KMS-11 (cell line): ENCODE measurements around the gene ALDH4A1.

Experiments
- H2AFZ ChIP-seq: fragments of 200-600 bp; sonication (generic); 2 replicates; pipeline ENCODE4 v1.6.1; 2016; ENCODE audit warnings: antibody characterized with exemption, mixed run types, low read depth
- H3K27ac ChIP-seq: fragments of 200-600 bp; sonication (generic); 2 replicates; pipeline ENCODE4 v1.6.1; 2016; ENCODE audit warnings: mild to moderate bottlenecking, mixed run types
- H3K27me3 ChIP-seq: fragments of 200-600 bp; sonication (generic); 2 replicates; pipeline ENCODE4 v1.6.1; 2017; ENCODE audit warnings: mild to moderate bottlenecking, low read depth, mixed run types, moderate library complexity; ENCODE audit not compliant: insufficient read depth
- H3K36me3 ChIP-seq: fragments of 200-600 bp; sonication (generic); 2 replicates; pipeline ENCODE4 v1.6.1; 2017; ENCODE audit warnings: mild to moderate bottlenecking, mixed run types; ENCODE audit not compliant: insufficient read depth
- H3K4me1 ChIP-seq: fragments of 200-600 bp; sonication (generic); 2 replicates; pipeline ENCODE4 v1.6.1; 2016; ENCODE audit warnings: mild to moderate bottlenecking, low read depth, mixed run types; ENCODE audit not compliant: poor library complexity, severe bottlenecking
- H3K4me2 ChIP-seq: fragments of 200-600 bp; sonication (generic); 2 replicates; pipeline ENCODE4 v1.7.0; 2016; ENCODE audit warnings: mild to moderate bottlenecking, mixed run types
- H3K4me3 ChIP-seq: fragments of 200-600 bp; sonication (generic); IDR thresholded peaks from 2 replicates; pipeline ENCODE4 v1.6.1; 2017; ENCODE audit warnings: low read depth, low read length, mixed read lengths; ENCODE audit not compliant: insufficient read depth
- H3K79me2 ChIP-seq: fragments of 200-600 bp; sonication (generic); 2 replicates; pipeline ENCODE4 v1.6.1; 2016; ENCODE audit warnings: low read depth, mixed run types; ENCODE audit not compliant: insufficient read depth
- H3K9ac ChIP-seq: fragments of 200-600 bp; sonication (generic); 2 replicates; pipeline ENCODE4 v1.6.1; 2016; ENCODE audit warnings: mild to moderate bottlenecking, mixed run types
- H4K20me1 ChIP-seq: fragments of 200-600 bp; sonication (generic); 2 replicates; pipeline ENCODE4 v1.6.1; 2016; ENCODE audit warnings: mild to moderate bottlenecking, mixed run types; ENCODE audit not compliant: insufficient read depth
- TF ChIP-seq, protein P1 (sequence below): fragments of 200-600 bp; sonication (generic); conservative IDR thresholded peaks from 2 replicates; pipeline ENCODE4 v1.6.1; 2017; ENCODE audit warnings: low read depth, mild to moderate bottlenecking, antibody characterized with exemption, low read length, moderate library complexity, mixed read lengths

The ALDH4A1 gene

DNA sequence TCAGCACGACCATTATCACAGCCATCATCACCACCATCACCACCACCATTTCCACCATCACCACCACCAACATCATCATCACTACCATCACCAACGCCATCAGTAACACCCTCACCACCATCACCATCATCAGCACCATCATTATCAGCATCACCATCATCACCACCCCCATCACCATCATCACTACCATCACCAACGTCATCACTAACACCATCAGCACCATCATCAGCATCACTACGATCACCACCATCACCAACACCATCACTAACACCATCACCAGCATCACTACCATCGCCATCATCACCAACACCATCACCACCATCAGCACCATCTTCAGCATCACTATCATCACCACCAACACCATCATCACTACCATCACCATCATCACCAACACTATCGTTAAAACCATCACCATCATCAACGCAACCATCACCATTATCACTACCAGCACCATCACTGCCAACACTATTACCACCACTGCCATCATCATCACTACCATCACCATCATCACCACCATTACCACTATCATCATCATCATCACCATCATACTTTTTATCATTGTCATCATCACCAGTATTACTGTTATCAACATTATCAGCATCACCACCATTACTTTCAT, 44.2 kb downstream of the ALDH4A1 start:
- peaks cover 11% of the 10 kb centered on the region; the same call in 1 of the 2 replicates for H3K27me3 ChIP-seq
- H3K9ac ChIP-seq = no peak overlapping the region
- no peak overlapping the region for H3K27ac ChIP-seq
- TF ChIP-seq, protein P1, sequence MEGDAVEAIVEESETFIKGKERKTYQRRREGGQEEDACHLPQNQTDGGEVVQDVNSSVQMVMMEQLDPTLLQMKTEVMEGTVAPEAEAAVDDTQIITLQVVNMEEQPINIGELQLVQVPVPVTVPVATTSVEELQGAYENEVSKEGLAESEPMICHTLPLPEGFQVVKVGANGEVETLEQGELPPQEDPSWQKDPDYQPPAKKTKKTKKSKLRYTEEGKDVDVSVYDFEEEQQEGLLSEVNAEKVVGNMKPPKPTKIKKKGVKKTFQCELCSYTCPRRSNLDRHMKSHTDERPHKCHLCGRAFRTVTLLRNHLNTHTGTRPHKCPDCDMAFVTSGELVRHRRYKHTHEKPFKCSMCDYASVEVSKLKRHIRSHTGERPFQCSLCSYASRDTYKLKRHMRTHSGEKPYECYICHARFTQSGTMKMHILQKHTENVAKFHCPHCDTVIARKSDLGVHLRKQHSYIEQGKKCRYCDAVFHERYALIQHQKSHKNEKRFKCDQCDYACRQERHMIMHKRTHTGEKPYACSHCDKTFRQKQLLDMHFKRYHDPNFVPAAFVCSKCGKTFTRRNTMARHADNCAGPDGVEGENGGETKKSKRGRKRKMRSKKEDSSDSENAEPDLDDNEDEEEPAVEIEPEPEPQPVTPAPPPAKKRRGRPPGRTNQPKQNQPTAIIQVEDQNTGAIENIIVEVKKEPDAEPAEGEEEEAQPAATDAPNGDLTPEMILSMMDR = no peak
- H2AFZ ChIP-seq = no peak overlapping the region
- no peak overlapping the region for H3K4me3 ChIP-seq
- no peaks in the 10 kb centered on the region for H3K79me2 ChIP-seq
- no peaks in the 10 kb centered on the region for H3K4me1 ChIP-seq
- H4K20me1 ChIP-seq = no peaks in the 10 kb centered on the region
- H3K36me3 ChIP-seq = no peaks in the 10 kb centered on the region
- H3K4me2 ChIP-seq = no peak overlapping the region

DNA sequence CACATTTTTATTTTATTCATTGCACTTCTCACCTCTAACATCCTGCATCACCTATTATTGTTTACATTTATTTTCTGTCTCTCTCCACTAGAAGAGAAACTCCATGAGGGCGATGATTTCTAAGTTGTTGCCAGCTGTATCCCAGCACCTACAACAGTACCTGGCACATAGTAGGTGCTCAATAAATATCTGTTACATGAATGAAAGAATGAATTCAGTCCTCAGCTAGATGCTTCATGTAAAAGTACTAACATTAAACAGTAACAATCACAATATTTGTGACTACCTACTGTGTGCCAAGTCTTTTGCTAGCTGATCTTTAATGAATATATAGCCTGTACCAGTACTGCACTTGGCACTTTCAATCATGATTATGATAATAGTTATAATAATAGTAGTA, 45.9 kb downstream of the ALDH4A1 start:
- Histone ChIP-seq H3K27ac (no peak overlapping the region), H3K36me3 (no peaks in the 10 kb centered on the region), H3K79me2 (no peaks in the 10 kb centered on the region), H2AFZ (no peak overlapping the region), H3K4me1 (no peaks in the 10 kb centered on the region), H3K27me3 (peaks cover 9% of the 10 kb centered on the region; the same call in 1 of the 2 replicates), H3K9ac (no peak overlapping the region), H3K4me2 (no peak overlapping the region), H3K4me3 (no peak overlapping the region), H4K20me1 (no peaks in the 10 kb centered on the region)
- TF ChIP-seq, protein P1 = no peak

DNA sequence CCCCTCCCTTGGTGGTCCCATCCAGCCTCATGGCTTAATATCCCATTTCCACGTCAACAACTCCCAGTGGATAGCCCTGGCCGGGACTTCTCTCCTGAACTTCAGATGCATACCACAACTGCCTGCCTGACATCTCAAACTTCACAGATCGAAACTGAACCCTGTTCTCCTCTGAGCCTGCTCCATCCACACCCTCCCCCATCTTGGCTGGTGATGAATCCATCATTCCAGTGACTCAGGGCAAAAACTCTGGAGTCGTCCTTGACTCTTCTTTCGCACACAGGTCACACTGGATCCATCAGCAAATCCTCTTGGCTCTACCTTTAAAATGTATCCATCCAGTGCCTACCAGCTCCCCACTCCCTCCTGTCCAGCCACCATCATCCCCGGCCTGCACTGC, 46.8 kb downstream of the ALDH4A1 start:
- no peak overlapping the region for H3K27ac ChIP-seq
- H3K4me1 ChIP-seq = no peaks in the 10 kb centered on the region
- peaks cover 5% of the 10 kb centered on the region; the same call in 1 of the 2 replicates for H3K27me3 ChIP-seq
- no peaks in the 10 kb centered on the region for H3K79me2 ChIP-seq
- no peaks in the 10 kb centered on the region for H4K20me1 ChIP-seq
- H2AFZ ChIP-seq = no peak overlapping the region
- H3K9ac ChIP-seq = no peak overlapping the region
- H3K4me2 ChIP-seq = no peak overlapping the region
- no peaks in the 10 kb centered on the region for H3K36me3 ChIP-seq
- no peak overlapping the region for H3K4me3 ChIP-seq
- TF ChIP-seq, protein P1 = no peak

DNA sequence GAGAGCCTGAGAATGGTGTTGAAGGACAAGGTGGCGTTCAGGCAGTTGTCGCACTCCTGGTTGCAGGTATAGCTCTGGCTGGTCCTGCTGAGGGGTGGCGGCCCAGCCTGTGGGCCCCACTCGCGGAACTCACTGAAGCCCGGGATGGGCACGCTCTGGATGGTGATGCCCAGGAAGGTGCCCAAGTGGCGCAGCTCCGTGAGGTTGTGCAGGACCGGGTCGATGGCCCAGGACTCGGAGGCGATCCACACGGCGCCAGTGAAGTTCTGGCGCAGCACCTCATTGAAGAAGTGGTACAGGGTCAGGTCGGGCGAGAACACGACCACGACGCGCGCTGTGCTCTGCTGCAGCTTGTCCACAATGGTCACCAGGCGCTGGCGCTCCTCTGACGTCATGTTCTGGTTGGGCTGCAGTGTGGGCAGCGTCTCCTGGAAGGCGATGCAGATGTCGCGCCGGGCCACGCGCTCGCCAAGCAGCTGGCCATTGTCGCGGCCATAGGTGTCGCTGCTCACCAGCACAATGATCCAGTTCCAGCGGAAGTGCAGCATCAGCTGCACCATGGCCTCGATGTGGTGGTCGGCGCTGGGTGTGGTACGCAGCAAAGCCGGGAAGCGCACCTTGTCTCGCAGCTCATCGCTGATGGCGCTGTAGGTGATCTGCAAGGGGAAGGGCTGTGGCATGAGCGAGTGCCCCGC, 47.9 kb downstream of the ALDH4A1 start:
- TF ChIP-seq, protein P1 = no peak
- H4K20me1 ChIP-seq = no peaks in the 10 kb centered on the region
- H3K4me1 ChIP-seq = no peaks in the 10 kb centered on the region
- H3K36me3 ChIP-seq = no peaks in the 10 kb centered on the region
- no peak overlapping the region for H3K4me2 ChIP-seq
- no peak overlapping the region for H3K9ac ChIP-seq
- H3K4me3 ChIP-seq = no peak overlapping the region
- H3K27me3 ChIP-seq = peaks cover 3% of the 10 kb centered on the region; the same call in 1 of the 2 replicates
- no peaks in the 10 kb centered on the region for H3K79me2 ChIP-seq
- no peak overlapping the region for H3K27ac ChIP-seq
- no peak overlapping the region for H2AFZ ChIP-seq
